HepG2 (cell line): ENCODE data around the gene TTC39C. TPM values are rescaled to one million over a fixed set of nuclear protein-coding genes. Genes with fewer than 3 reads are reported as not detected.
"Not testable (repeated sequence)": the region's sequence is repeated elsewhere in the genome, so short reads cannot be mapped to it uniquely, and the experiment has no call there.

Experiments used
- ATAC-seq: fragments of 200-7000 bp; cut with Tn5 transposase; 3 replicates; pipeline ENCODE4 v1.9.1; 2020; ENCODE audit warnings: mild to moderate bottlenecking, moderate library complexity
- BruUV-seq: library from RNA; stranded (reverse); fragments of 400-500 nt; replicated peaks from 2 replicates; lab custom pipeline; 2021; lab: Mats Ljungman, UMichigan
- CTCF ChIA-PET: fragments of 300-600 bp; formaldehyde crosslinking; extraction: SDS; loops from one replicate; lab custom pipeline; 2021; ENCODE audit warnings: low total read pairs, inconsistent platforms, low intra/inter-chr PET ratio; lab: Yijun Ruan, JAX
- POLR2A ChIA-PET: fragments of 350-600 bp; sonication (Branson Sonifier 250); formaldehyde crosslinking; loops from one replicate; lab custom pipeline; 2020; ENCODE audit warnings: antibody characterized with exemption, inconsistent platforms; lab: Yijun Ruan, JAX
- DNase-seq: peaks from one replicate; pipeline ENCODE4 v3.0.0-alpha.2; 2015; ENCODE audit warnings: low spot score
- FAIRE-seq: peaks from 3 replicates; lab custom pipeline; 2011; peaks lifted over from hg19 to GRCh38; lab: Jason Lieb, UNC
- H2AFZ ChIP-seq: one replicate; pipeline ENCODE4 v1.6.1; 2011; ENCODE audit warnings: low read length, inconsistent platforms
- H3K27ac ChIP-seq: fragments of 300-600 bp; 3 replicates; pipeline ENCODE4 v1.8.0; 2011; ENCODE audit warnings: mixed run types, mild to moderate bottlenecking, mixed read lengths, low read length, inconsistent platforms; ENCODE audit not compliant: insufficient read depth; ENCODE audit errors: extremely low read length
- H3K27me3 ChIP-seq, 2 experiments: fragments of 200-600 bp in 1 of 2; 2 replicates in 1 of 2; 3 replicates in 1 of 2; pipeline versions ENCODE4 v1.6.0 to v1.8.0; 2011; ENCODE audit warnings: low read length in 2 of 2, mild to moderate bottlenecking in 2 of 2, moderate library complexity in 2 of 2, inconsistent platforms in 1 of 2; ENCODE audit not compliant: insufficient read depth in 2 of 2, control insufficient read depth in 1 of 2
- H3K36me3 ChIP-seq, 2 experiments: fragments of 200-600 bp in 1 of 2; replicated peaks in 1 of 2; 2 replicates in 1 of 2; 3 replicates in 1 of 2; pipeline versions ENCODE4 v1.5.1 to v1.8.0; 2011; ENCODE audit warnings: low read length in 2 of 2, inconsistent platforms in 1 of 2; ENCODE audit not compliant: insufficient read depth in 2 of 2, control insufficient read depth in 1 of 2
- H3K4me1 ChIP-seq: 2 replicates; pipeline ENCODE4 v1.5.1; 2012; ENCODE audit warnings: low read length, inconsistent platforms; ENCODE audit not compliant: insufficient read depth
- H3K4me2 ChIP-seq: 2 replicates; pipeline ENCODE4 v1.6.0; 2011; ENCODE audit warnings: low read depth, low read length, inconsistent platforms
- H3K4me3 ChIP-seq, 3 experiments: fragments of 200-600 bp in 1 of 3; sonication (generic), shearing (Covaris generic) in 1 of 3; replicated peaks in 1 of 3; 2 replicates each; pipeline ENCODE4 v1.5.1; 2011 to 2016; ENCODE audit warnings: low read length in 3 of 3, inconsistent platforms in 2 of 3, low read depth in 2 of 3, mild to moderate bottlenecking in 2 of 3, control low read depth in 1 of 3, mixed read lengths in 1 of 3; ENCODE audit not compliant: insufficient read depth in 1 of 3
- H3K79me2 ChIP-seq: one replicate; pipeline ENCODE4 v1.6.1; 2011; ENCODE audit warnings: low read length, inconsistent platforms; ENCODE audit not compliant: insufficient read depth
- H3K9ac ChIP-seq: 2 replicates; pipeline ENCODE4 v1.6.0; 2011; ENCODE audit warnings: mild to moderate bottlenecking, low read depth, low read length, inconsistent platforms; ENCODE audit not compliant: insufficient read depth
- H3K9me3 ChIP-seq: 2 replicates; pipeline ENCODE4 v1.5.1; 2012; ENCODE audit warnings: mild to moderate bottlenecking, low read length
- H4K20me1 ChIP-seq: 2 replicates; pipeline ENCODE4 v1.6.0; 2011; ENCODE audit warnings: inconsistent platforms, mild to moderate bottlenecking, low read length, moderate library complexity; ENCODE audit not compliant: insufficient read depth
- ATM ChIP-seq: fragments of 450-650 bp; IDR thresholded peaks from 2 replicates; pipeline ENCODE4 v1.7.1; 2017; ENCODE audit warnings: mild to moderate bottlenecking, borderline replicate concordance
- ELF1 ChIP-seq: sonication (generic); formaldehyde crosslinking; IDR thresholded peaks from 2 replicates; pipeline ENCODE4 v1.4.0; 2020; ENCODE audit warnings: missing genetic modification reagents
- HNF4G ChIP-seq, 2 experiments: sonication (generic) in 1 of 2; formaldehyde crosslinking in 1 of 2; IDR thresholded peaks; 2 replicates each; pipeline versions ENCODE4 v1.4.0 to v1.6.1; 2011 to 2020; ENCODE audit warnings: borderline replicate concordance in 2 of 2, low read depth in 2 of 2, mild to moderate bottlenecking in 2 of 2, low read length in 1 of 2, missing genetic modification reagents in 1 of 2, moderate library complexity in 1 of 2
- HNRNPK ChIP-seq: fragments of 200-400 bp; formaldehyde crosslinking; IDR thresholded peaks from 2 replicates; pipeline ENCODE4 v1.6.1; 2018; ENCODE audit warnings: low read length, low read depth, moderate library complexity, mild to moderate bottlenecking; ENCODE audit not compliant: poor library complexity, severe bottlenecking
- KDM6A ChIP-seq: IDR thresholded peaks from 2 replicates; pipeline ENCODE4 v1.6.1; 2016; ENCODE audit warnings: low read depth
- NR3C1 ChIP-seq: sonication (generic); formaldehyde crosslinking; IDR thresholded peaks from 2 replicates; pipeline ENCODE4 v1.4.0; 2020; ENCODE audit warnings: missing genetic modification reagents
- SMAD3 ChIP-seq: sonication (generic); formaldehyde crosslinking; IDR thresholded peaks from 2 replicates; pipeline ENCODE4 v1.4.0; 2020; ENCODE audit warnings: missing genetic modification reagents
- SNAPC2 ChIP-seq: sonication (generic); formaldehyde crosslinking; IDR thresholded peaks from 2 replicates; pipeline ENCODE4 v1.8.1; 2022; ENCODE audit warnings: mild to moderate bottlenecking, missing genetic modification reagents
- ZFX ChIP-seq: sonication (generic); formaldehyde crosslinking; IDR thresholded peaks from 2 replicates; pipeline ENCODE4 v1.4.0; 2020; ENCODE audit warnings: mild to moderate bottlenecking, low read depth, missing genetic modification reagents, moderate library complexity
- ZFY ChIP-seq: sonication (generic); formaldehyde crosslinking; IDR thresholded peaks from 2 replicates; pipeline ENCODE4 v1.4.0; 2020; ENCODE audit warnings: missing genetic modification reagents
- ZNF256 ChIP-seq: sonication (generic); formaldehyde crosslinking; conservative IDR thresholded peaks from 2 replicates; pipeline ENCODE4 v1.4.0; 2020; ENCODE audit warnings: missing genetic modification reagents
- ZNF543 ChIP-seq: sonication (generic); formaldehyde crosslinking; IDR thresholded peaks from 2 replicates; pipeline ENCODE4 v1.4.0; 2020; ENCODE audit warnings: mild to moderate bottlenecking, missing genetic modification reagents
- ZNF652 ChIP-seq: IDR thresholded peaks from 2 replicates; pipeline ENCODE4 v1.6.1; 2016; ENCODE audit warnings: low read depth, borderline replicate concordance
- WGBS: methylation state at CpG from one replicate; pipeline ENCODE4 v1.1.6; 2017; ENCODE audit warnings: low lambda C conversion rate; 5-methylcytosine and 5-hydroxymethylcytosine counted together
- in situ Hi-C: cut with HindIII; loops from 2 replicates; pipeline ENCODE4 v1.10.0; 2017; ENCODE audit warnings: low pct_unique_long_range_greater_than_20kb; ENCODE audit not compliant: extremely low pct_ligation_motif_present
- intact Hi-C: fragments of 100-400 bp; cut with micrococcal nuclease; formaldehyde crosslinking; loops from one replicate; pipeline ENCODE4 v1.10.0; 2022; ENCODE audit not compliant: unreplicated experiment
- polyA plus RNA-seq, 8 experiments: library from polyadenylated mRNA; depleted of rRNA in 3 of 8; stranded (reverse) in 7 of 8; unstranded in 1 of 8; fragments of >200 nt; fragmentation: Illumina TruSeq in 4 of 8; extraction: Trizol in 4 of 8; gene quantifications; 2 replicates each; pipeline versions ENCODE4 v1.2.1 to v1.2.3, GENCODE V29; 2011 to 2016; ENCODE audit warnings: low read depth in 4 of 8, missing spikeins in 1 of 8, mixed read lengths in 1 of 8; ENCODE audit not compliant: insufficient read depth in 1 of 8
- total RNA-seq, 5 experiments: library from RNA; depleted of rRNA; stranded (reverse); fragments of >200 nt; fragmentation: Illumina TruSeq; extraction: Trizol; gene quantifications; 2 replicates each; pipeline ENCODE4 v1.2.3, GENCODE V29; 2016; ENCODE audit warnings: low read depth in 1 of 5
- TF ChIP-seq, protein P1 (sequence below): sonication (generic); formaldehyde crosslinking; IDR thresholded peaks from 2 replicates; pipeline ENCODE4 v1.4.0; 2020; ENCODE audit warnings: missing genetic modification reagents, mild to moderate bottlenecking, borderline replicate concordance
- TF ChIP-seq, protein P2 (sequence below): sonication (generic); formaldehyde crosslinking; conservative IDR thresholded peaks from 2 replicates; pipeline ENCODE4 v1.4.0; 2020; ENCODE audit warnings: missing genetic modification reagents

Gene TTC39C
- total and polyA plus RNA-seq, 2 of the 13 experiments (the other 11 are each of a cell fraction or from before 2014, with no cell fraction given): 19.1 to 25.9 TPM

DNA sequence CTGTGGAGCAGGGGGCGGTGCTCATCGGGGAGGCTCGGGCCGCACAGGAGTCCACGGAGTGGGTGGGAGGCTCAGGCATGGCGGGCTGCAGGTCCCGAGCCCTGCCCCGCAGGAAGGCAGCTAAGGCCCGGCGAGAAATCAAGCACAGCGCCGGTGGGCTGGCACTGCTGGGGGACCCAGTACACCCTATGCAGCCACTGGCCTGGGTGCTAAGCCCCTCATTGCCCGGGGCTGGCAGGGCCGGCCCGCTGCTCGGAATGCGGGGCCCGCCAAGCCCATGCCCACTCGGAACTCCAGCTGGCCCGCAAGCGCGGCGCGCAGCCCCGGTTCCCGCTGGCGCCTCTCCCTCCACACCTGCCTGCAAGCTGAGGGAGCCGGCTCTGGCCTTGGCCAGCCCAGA lies 135.0 kb downstream of the TTC39C start:
- H3K4me2 ChIP-seq, H3K27ac ChIP-seq, POLR2A ChIA-PET, DNase-seq, H2AFZ ChIP-seq, H3K9ac ChIP-seq, H3K27me3 ChIP-seq, H4K20me1 ChIP-seq, intact Hi-C loops, in situ Hi-C loops, FAIRE-seq, H3K79me2 ChIP-seq, H3K4me3 ChIP-seq, CTCF ChIA-PET, H3K9me3 ChIP-seq, H3K4me1 ChIP-seq, BruUV-seq, H3K36me3 ChIP-seq, ATAC-seq: not testable (repeated sequence)
- 71% methylated on average over 1 of the region's 28 CpGs for WGBS

DNA sequence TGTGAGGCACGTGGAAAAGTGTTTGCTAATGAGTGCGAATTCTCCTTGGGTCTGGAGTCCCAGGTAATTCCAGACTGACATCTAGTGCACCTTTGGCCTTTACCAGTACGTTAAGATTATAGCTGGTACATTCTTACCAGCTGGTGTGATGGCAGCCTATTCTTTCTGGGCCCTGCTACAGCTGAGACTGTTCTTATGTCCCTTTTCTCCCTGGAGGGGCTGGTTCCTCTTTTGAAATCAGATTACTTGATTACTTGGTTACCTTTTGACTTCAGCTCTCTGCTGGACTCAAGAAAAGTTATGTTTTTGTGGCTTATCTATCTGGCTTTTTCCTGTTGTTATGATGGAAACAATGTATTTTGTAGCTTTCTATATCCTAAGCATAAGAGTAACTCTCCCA lies 138.8 kb downstream of the TTC39C start:
- Histone ChIP-seq H2AFZ (no peak overlapping the region), H3K4me1 (no peaks in the 10 kb centered on the region), H3K27ac (no peak overlapping the region), H3K36me3 (no peaks in the 10 kb centered on the region), H3K79me2 (no peaks in the 10 kb centered on the region), H3K9me3 (no peaks in the 10 kb centered on the region), H3K4me3 (no peak overlapping the region), H3K27me3 (peaks cover 1 to 5% of the 10 kb centered on the region in 2 experiments; a peak in 1 of 5 replicates), H3K4me2 (no peak overlapping the region), H3K9ac (no peak overlapping the region), H4K20me1 (no peaks in the 10 kb centered on the region)
- ChIA-PET CTCF (no interaction called here), POLR2A (no interaction called here)
- ATAC-seq (no peak), DNase-seq (no peak), FAIRE-seq (no peak)
- TF ChIP-seq ZNF543 (CRISPR knock-in tag) (no peak), ZNF652 (CRISPR knock-in tag) (no peak), KDM6A (CRISPR knock-in tag) (no peak), SNAPC2 (CRISPR knock-in tag) (no peak), ZFY (no peak), HNRNPK (no peak), NR3C1 (CRISPR knock-in tag) (no peak), ZNF256 (no peak), ATM (no peak), ELF1 (CRISPR knock-in tag) (no peak), ZFX (CRISPR knock-in tag) (no peak), HNF4G (IDR thresholded peaks at IDR 0.05; ENCODE audit: borderline replicate concordance, low read depth, low read length) (no peak), HNF4G (CRISPR knock-in tag; IDR thresholded peaks at IDR 0.05; ENCODE audit: borderline replicate concordance, low read depth) (no peak), SMAD3 (CRISPR knock-in tag) (no peak)
- TF ChIP-seq, protein P1, sequence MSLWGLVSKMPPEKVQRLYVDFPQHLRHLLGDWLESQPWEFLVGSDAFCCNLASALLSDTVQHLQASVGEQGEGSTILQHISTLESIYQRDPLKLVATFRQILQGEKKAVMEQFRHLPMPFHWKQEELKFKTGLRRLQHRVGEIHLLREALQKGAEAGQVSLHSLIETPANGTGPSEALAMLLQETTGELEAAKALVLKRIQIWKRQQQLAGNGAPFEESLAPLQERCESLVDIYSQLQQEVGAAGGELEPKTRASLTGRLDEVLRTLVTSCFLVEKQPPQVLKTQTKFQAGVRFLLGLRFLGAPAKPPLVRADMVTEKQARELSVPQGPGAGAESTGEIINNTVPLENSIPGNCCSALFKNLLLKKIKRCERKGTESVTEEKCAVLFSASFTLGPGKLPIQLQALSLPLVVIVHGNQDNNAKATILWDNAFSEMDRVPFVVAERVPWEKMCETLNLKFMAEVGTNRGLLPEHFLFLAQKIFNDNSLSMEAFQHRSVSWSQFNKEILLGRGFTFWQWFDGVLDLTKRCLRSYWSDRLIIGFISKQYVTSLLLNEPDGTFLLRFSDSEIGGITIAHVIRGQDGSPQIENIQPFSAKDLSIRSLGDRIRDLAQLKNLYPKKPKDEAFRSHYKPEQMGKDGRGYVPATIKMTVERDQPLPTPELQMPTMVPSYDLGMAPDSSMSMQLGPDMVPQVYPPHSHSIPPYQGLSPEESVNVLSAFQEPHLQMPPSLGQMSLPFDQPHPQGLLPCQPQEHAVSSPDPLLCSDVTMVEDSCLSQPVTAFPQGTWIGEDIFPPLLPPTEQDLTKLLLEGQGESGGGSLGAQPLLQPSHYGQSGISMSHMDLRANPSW (CRISPR knock-in tag): no peak
- TF ChIP-seq, protein P2, sequence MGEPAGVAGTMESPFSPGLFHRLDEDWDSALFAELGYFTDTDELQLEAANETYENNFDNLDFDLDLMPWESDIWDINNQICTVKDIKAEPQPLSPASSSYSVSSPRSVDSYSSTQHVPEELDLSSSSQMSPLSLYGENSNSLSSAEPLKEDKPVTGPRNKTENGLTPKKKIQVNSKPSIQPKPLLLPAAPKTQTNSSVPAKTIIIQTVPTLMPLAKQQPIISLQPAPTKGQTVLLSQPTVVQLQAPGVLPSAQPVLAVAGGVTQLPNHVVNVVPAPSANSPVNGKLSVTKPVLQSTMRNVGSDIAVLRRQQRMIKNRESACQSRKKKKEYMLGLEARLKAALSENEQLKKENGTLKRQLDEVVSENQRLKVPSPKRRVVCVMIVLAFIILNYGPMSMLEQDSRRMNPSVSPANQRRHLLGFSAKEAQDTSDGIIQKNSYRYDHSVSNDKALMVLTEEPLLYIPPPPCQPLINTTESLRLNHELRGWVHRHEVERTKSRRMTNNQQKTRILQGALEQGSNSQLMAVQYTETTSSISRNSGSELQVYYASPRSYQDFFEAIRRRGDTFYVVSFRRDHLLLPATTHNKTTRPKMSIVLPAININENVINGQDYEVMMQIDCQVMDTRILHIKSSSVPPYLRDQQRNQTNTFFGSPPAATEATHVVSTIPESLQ (CRISPR knock-in tag): no peak
- intact Hi-C loops (no loop called here), in situ Hi-C loops (no loop called here)
- no TSS peak for BruUV-seq
- 11% methylated on average over 3 of the region's 3 CpGs for WGBS
